Measurements from ENCODE around the gene SPON1. TPM values are rescaled to one million over a fixed set of nuclear protein-coding genes. Genes with fewer than 3 reads are reported as not detected.
A peak's percentile ranks its signal among the peaks of the same experiment; 100 is the strongest.

Gene SPON1
- total and polyA plus RNA-seq, 2 of the 8 experiments (the other 6 are each of a cell fraction or from before 2014, with no cell fraction given) = 1.5 to 5.4 TPM

DNA sequence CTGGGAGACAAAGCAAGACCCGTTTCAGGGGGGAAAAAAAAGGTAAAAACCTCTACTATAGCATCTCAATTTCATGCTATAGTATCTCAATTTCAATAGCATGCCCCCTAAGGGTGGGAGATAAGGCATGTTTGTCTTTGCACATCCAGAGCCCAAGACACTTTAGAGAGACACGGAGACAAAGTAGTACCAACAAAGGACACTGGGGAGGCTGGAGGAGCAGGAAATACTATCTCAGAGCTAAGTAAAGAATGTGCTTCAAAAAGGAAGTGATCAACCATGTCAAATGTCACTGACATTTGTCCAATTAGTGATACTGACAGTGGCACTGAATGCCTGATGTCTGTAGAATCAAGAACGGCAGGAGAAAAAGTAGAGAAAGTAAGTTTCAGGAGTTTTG is 327.9 kb downstream of the SPON1 start:
- H2AFZ ChIP-seq (ENCODE audit: low read length) = no peak overlapping the region
- no peak overlapping the region for H3K4me3 ChIP-seq (ENCODE audit: extremely low read depth in 1 of 4, insufficient read depth in 2 of 4, low read depth in 3 of 4, low read length in 4 of 4)
- H3K79me1 ChIP-seq (ENCODE audit: low read depth, low read length) = no peaks in the 10 kb centered on the region
- no peak overlapping the region for H4K8ac ChIP-seq (ENCODE audit: extremely low read depth, insufficient read depth, low read length)
- H3K4me2 ChIP-seq (ENCODE audit: insufficient read depth in 1 of 2, low read depth in 2 of 2, low read length in 2 of 2) = no peak overlapping the region
- H3K4ac ChIP-seq (replicated peaks; ENCODE audit: insufficient read length, low read depth, low read length) = no peak overlapping the region
- H3K14ac ChIP-seq (ENCODE audit: insufficient read length) = no peak overlapping the region
- CTCF ChIA-PET (ENCODE audit: partially characterized antibody) = interaction anchor here (0.9 to 5.4 kb wide), 12 partner anchors 9 to 224 kb away, joined by 3 to 41 read pairs (median 5); no protein-coding TSS in a partner anchor
- H3K79me2 ChIP-seq (ENCODE audit: control insufficient read depth in 1 of 2, insufficient read depth in 2 of 2, low read length in 2 of 2) = peaks cover 0 to 39% of the 10 kb centered on the region in 2 experiments; a peak in 3 of 4 replicates
- H4K20me1 ChIP-seq (replicated peaks in 1 of 2; ENCODE audit: control insufficient read depth in 1 of 2, insufficient read depth in 2 of 2, low read length in 2 of 2) = peaks cover 1 to 5% of the 10 kb centered on the region in 2 experiments
- no peaks in the 10 kb centered on the region for H3K27me3 ChIP-seq (replicated peaks in 1 of 4; ENCODE audit: control insufficient read depth in 3 of 4, extremely low read depth in 1 of 4, insufficient read depth in 3 of 4, low read length in 3 of 4)
- POLR2A ChIA-PET (ENCODE audit: partially characterized antibody) = interaction anchor here (1.2 to 1.4 kb wide), 3 partner anchors 10 kb away, joined by 4 to 8 read pairs (median 5); no protein-coding TSS in a partner anchor
- H3K9ac ChIP-seq (replicated peaks in 1 of 4; ENCODE audit: extremely low read depth in 1 of 4, low read depth in 3 of 4, low read length in 3 of 4) = no peak overlapping the region
- no peak overlapping the region for H3K23ac ChIP-seq (ENCODE audit: insufficient read length)
- H3K9me3 ChIP-seq (ENCODE audit: insufficient read depth in 2 of 2, low read depth in 1 of 2, low read length in 1 of 2) = no peaks in the 10 kb centered on the region
- TF ChIP-seq CTCF (IDR thresholded peaks at IDR 0.05; ENCODE audit: control extremely low read depth in 1 of 3, insufficient read depth in 1 of 3, low read depth in 1 of 3, low read length in 3 of 3) (peak in 1 of 3 experiments; percentile 22; a peak in 1 of 4 replicates), RAD21 (IDR thresholded peaks at IDR 0.05 in 1 of 2, conservative IDR thresholded peaks at IDR 0.05 in 1 of 2; ENCODE audit: low read depth in 2 of 2, low read length in 2 of 2) (peak; percentile 20 to 35; a peak in 2 of 4 replicates), TBP (IDR thresholded peaks at IDR 0.05; ENCODE audit: low read depth, low read length) (no peak), POLR2AphosphoS5 (IDR thresholded peaks at IDR 0.05; ENCODE audit: low read depth, low read length) (no peak)
- H2BK5ac ChIP-seq (ENCODE audit: low read depth, low read length) = no peak overlapping the region
- no peak overlapping the region for H3K27ac ChIP-seq (ENCODE audit: low read depth, low read length)
- 93% methylated on average over 3 of the region's 3 CpGs; no CpG with 5 or more reads in 1 of the 2 experiments for WGBS, 2 experiments (ENCODE audit: extremely low coverage in 1 of 2, insufficient coverage in 1 of 2, insufficient read length in 1 of 2, insufficient replicate concordance in 2 of 2, low coverage in 1 of 2, low lambda C conversion rate in 2 of 2, missing lambda C conversion rate in 1 of 2)
- H2BK15ac ChIP-seq (ENCODE audit: low read length) = no peak overlapping the region
- no peak overlapping the region for H2AK5ac ChIP-seq (ENCODE audit: low read depth, low read length)
- H3K4me1 ChIP-seq (replicated peaks in 1 of 4; ENCODE audit: control insufficient read depth in 3 of 4, insufficient read depth in 4 of 4, low read length in 3 of 4) = no peaks in the 10 kb centered on the region
- no peak overlapping the region for H3K56ac ChIP-seq (replicated peaks; ENCODE audit: insufficient read length, low read depth, low read length)
- DNase-seq (ENCODE audit: low read depth in 1 of 2, low spot score in 2 of 2) (no peak), FAIRE-seq (peak; percentile 7)
- H3K18ac ChIP-seq (ENCODE audit: extremely low read depth, low read length) = no peak overlapping the region
- no peaks in the 10 kb centered on the region for H3K23me2 ChIP-seq (ENCODE audit: low read depth, low read length)
- no peak overlapping the region for H2BK12ac ChIP-seq (ENCODE audit: low read depth, low read length)
- no peak overlapping the region for H2BK20ac ChIP-seq (ENCODE audit: low read length)
- peaks cover 0 to 71% (median 27%) of the 10 kb centered on the region in 4 experiments; a peak in 7 of 8 replicates for H3K36me3 ChIP-seq (ENCODE audit: control insufficient read depth in 2 of 4, insufficient read depth in 4 of 4, low read length in 3 of 4)
- H2BK120ac ChIP-seq (replicated peaks; ENCODE audit: low read depth, low read length) = no peak overlapping the region
- no peak overlapping the region for H4K91ac ChIP-seq (replicated peaks; ENCODE audit: insufficient read length, low read length)
- no peak overlapping the region for H4K5ac ChIP-seq (ENCODE audit: insufficient read length, low read depth, low read length)
